Measurements from ENCODE around the gene HIPK2.

DNA sequence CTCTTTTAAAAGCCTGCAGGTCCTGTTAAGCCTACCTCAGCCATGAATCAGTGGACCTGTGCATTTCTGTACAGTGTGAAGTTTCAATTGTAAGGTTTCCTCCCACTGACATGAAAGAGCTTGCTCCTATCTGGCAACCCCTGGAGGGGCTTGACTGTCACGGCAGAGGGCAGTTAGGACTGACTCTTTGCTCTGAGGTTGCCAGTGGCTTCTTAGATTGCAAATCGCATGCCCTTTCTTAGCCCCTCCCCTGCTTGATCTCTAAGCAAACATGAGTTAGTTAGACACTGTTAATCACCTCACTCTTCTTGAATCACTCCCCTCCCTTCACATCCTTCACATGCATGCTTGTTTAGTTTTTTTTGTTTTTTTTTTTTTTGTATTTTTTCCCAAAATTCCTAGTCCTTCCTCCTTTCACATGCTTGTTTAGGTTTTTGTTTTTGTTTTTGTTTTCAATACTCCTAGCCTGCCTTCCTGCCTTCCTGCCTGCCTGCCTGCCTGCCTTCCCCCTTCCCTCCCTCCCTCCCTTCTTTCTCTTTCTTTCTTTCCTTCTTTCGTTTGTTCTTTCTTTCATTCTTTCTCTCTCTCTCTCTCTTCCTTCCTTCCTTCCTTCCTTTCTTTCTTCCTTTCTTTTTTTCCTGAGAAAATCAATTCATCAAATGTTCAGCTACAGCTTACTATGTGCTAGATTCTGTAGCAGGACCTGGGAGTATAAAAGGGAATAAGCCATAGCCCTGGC, 6.0 kb upstream of the HIPK2 start:
- TF ChIP-seq, protein P1, sequence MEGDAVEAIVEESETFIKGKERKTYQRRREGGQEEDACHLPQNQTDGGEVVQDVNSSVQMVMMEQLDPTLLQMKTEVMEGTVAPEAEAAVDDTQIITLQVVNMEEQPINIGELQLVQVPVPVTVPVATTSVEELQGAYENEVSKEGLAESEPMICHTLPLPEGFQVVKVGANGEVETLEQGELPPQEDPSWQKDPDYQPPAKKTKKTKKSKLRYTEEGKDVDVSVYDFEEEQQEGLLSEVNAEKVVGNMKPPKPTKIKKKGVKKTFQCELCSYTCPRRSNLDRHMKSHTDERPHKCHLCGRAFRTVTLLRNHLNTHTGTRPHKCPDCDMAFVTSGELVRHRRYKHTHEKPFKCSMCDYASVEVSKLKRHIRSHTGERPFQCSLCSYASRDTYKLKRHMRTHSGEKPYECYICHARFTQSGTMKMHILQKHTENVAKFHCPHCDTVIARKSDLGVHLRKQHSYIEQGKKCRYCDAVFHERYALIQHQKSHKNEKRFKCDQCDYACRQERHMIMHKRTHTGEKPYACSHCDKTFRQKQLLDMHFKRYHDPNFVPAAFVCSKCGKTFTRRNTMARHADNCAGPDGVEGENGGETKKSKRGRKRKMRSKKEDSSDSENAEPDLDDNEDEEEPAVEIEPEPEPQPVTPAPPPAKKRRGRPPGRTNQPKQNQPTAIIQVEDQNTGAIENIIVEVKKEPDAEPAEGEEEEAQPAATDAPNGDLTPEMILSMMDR (IDR thresholded peaks at IDR 0.05): no peak
- TF ChIP-seq POLR2A (IDR thresholded peaks at IDR 0.05): no peak
- no peak for TF ChIP-seq POLR2AphosphoS5 (IDR thresholded peaks at IDR 0.05)
